Osteocyte (in vitro differentiated cells): ENCODE data around the gene ENTPD7. TPM values are rescaled to one million over a fixed set of nuclear protein-coding genes. Genes with fewer than 3 reads are reported as not detected.

Experiments used
- DNase-seq: peaks from one replicate; pipeline ENCODE4 v3.0.0; 2021; ENCODE audit warnings: mixed read lengths; ENCODE audit not compliant: unreplicated experiment; ENCODE audit errors: extremely low spot score
- H3K27ac Mint-ChIP-seq: one replicate; pipeline ENCODE4 v1.8.0; 2021; ENCODE audit warnings: mild to moderate bottlenecking, mixed read lengths; ENCODE audit not compliant: unreplicated experiment
- H3K27me3 Mint-ChIP-seq: one replicate; pipeline ENCODE4 v1.8.0; 2021; ENCODE audit warnings: mixed read lengths; ENCODE audit not compliant: unreplicated experiment
- H3K36me3 Mint-ChIP-seq: one replicate; pipeline ENCODE4 v1.8.0; 2021; ENCODE audit warnings: mixed read lengths; ENCODE audit not compliant: unreplicated experiment
- H3K4me1 Mint-ChIP-seq: one replicate; pipeline ENCODE4 v1.8.0; 2021; ENCODE audit warnings: mixed read lengths; ENCODE audit not compliant: unreplicated experiment
- H3K4me3 Mint-ChIP-seq: one replicate; pipeline ENCODE4 v1.8.0; 2021; ENCODE audit warnings: mild to moderate bottlenecking, moderate library complexity, mixed read lengths; ENCODE audit not compliant: unreplicated experiment
- H3K9me3 Mint-ChIP-seq: one replicate; pipeline ENCODE4 v1.8.0; 2021; ENCODE audit warnings: mixed read lengths; ENCODE audit not compliant: unreplicated experiment
- CTCF ChIP-seq: fragments of 200-600 bp; sonication (generic); IDR thresholded peaks from 2 replicates; pipeline ENCODE4 v1.5.0; 2021; ENCODE audit warnings: antibody characterized with exemption, mild to moderate bottlenecking, moderate library complexity
- total RNA-seq: library from RNA; stranded (reverse); gene quantifications from 2 replicates; pipeline ENCODE4 v1.2.1, GENCODE V29; 2021

ENTPD7 gene
- total RNA-seq, 1 donor from 2014 or later: 21.7 TPM

GRCh38 chr10:99750641-99751040, 91.3 kb downstream of the ENTPD7 start:
- Mint-ChIP-seq H3K36me3 (peaks cover 41% of the 10 kb centered on the region), H3K4me1 (no peaks in the 10 kb centered on the region), H3K4me3 (no peak overlapping the region)

GRCh38 chr10:99754670-99755069, 95.4 kb downstream of the ENTPD7 start:
- TF ChIP-seq CTCF: no peak
- Mint-ChIP-seq H3K36me3 (peaks cover 52% of the 10 kb centered on the region), H3K4me3 (no peak overlapping the region), H3K27me3 (no peaks in the 10 kb centered on the region), H3K4me1 (no peaks in the 10 kb centered on the region), H3K27ac (no peak overlapping the region), H3K9me3 (no peaks in the 10 kb centered on the region)
- no peak for DNase-seq

More at GRCh38 chr10:99750641-99751040, 91.3 kb downstream of the ENTPD7 start:
- H3K9me3 Mint-ChIP-seq: no peaks in the 10 kb centered on the region
- TF ChIP-seq CTCF: no peak
- no peak overlapping the region for H3K27ac Mint-ChIP-seq
- no peaks in the 10 kb centered on the region for H3K27me3 Mint-ChIP-seq
- no peak for DNase-seq

Other genes with a start within 250 kb of the ENTPD7 start
- gene GOT1, start 228.9 kb upstream of the ENTPD7 start, total RNA-seq: 31.5 and 35.4 TPM in 2 replicates
- not detected in 2 replicates for gene NKX2-3, start 126.6 kb upstream of the ENTPD7 start, total RNA-seq
- gene SLC25A28, start 39.1 kb upstream of the ENTPD7 start, total RNA-seq: 27.5 and 32.9 TPM in 2 replicates
- gene COX15, start 72.6 kb downstream of the ENTPD7 start, total RNA-seq: 29.4 and 35.8 TPM in 2 replicates
- gene CUTC, start 72.7 kb downstream of the ENTPD7 start, total RNA-seq: 16.6 and 18.7 TPM in 2 replicates
- gene ABCC2, start 123.1 kb downstream of the ENTPD7 start, total RNA-seq: 0.24 and 0.39 TPM in 2 replicates